HepG2 (cell line): ENCODE measurements around the gene FAM117B. TPM values are rescaled to one million over a fixed set of nuclear protein-coding genes. Genes with fewer than 3 reads are reported as not detected.
A peak's percentile ranks its signal among the peaks of the same experiment; 100 is the strongest.

Experiments
- ATAC-seq: fragments of 200-7000 bp; cut with Tn5 transposase; 3 replicates; pipeline ENCODE4 v1.9.1; 2020; ENCODE audit warnings: mild to moderate bottlenecking, moderate library complexity
- BruUV-seq: library from RNA; stranded (reverse); fragments of 400-500 nt; replicated peaks from 2 replicates; lab custom pipeline; 2021; lab: Mats Ljungman, UMichigan
- CTCF ChIA-PET: fragments of 300-600 bp; formaldehyde crosslinking; extraction: SDS; loops from one replicate; lab custom pipeline; 2021; ENCODE audit warnings: low total read pairs, inconsistent platforms, low intra/inter-chr PET ratio; lab: Yijun Ruan, JAX
- POLR2A ChIA-PET: fragments of 350-600 bp; sonication (Branson Sonifier 250); formaldehyde crosslinking; loops from one replicate; lab custom pipeline; 2020; ENCODE audit warnings: antibody characterized with exemption, inconsistent platforms; lab: Yijun Ruan, JAX
- DNase-seq: peaks from one replicate; pipeline ENCODE4 v3.0.0-alpha.2; 2015; ENCODE audit warnings: low spot score
- FAIRE-seq: peaks from 3 replicates; lab custom pipeline; 2011; peaks lifted over from hg19 to GRCh38; lab: Jason Lieb, UNC
- H2AFZ ChIP-seq: one replicate; pipeline ENCODE4 v1.6.1; 2011; ENCODE audit warnings: low read length, inconsistent platforms
- H3K27ac ChIP-seq: fragments of 300-600 bp; 3 replicates; pipeline ENCODE4 v1.8.0; 2011; ENCODE audit warnings: mixed run types, mild to moderate bottlenecking, mixed read lengths, low read length, inconsistent platforms; ENCODE audit not compliant: insufficient read depth; ENCODE audit errors: extremely low read length
- H3K27me3 ChIP-seq, 2 experiments: fragments of 200-600 bp in 1 of 2; 2 replicates in 1 of 2; 3 replicates in 1 of 2; pipeline versions ENCODE4 v1.6.0 to v1.8.0; 2011; ENCODE audit warnings: low read length in 2 of 2, mild to moderate bottlenecking in 2 of 2, moderate library complexity in 2 of 2, inconsistent platforms in 1 of 2; ENCODE audit not compliant: insufficient read depth in 2 of 2, control insufficient read depth in 1 of 2
- H3K36me3 ChIP-seq, 2 experiments: fragments of 200-600 bp in 1 of 2; replicated peaks in 1 of 2; 2 replicates in 1 of 2; 3 replicates in 1 of 2; pipeline versions ENCODE4 v1.5.1 to v1.8.0; 2011; ENCODE audit warnings: low read length in 2 of 2, inconsistent platforms in 1 of 2; ENCODE audit not compliant: insufficient read depth in 2 of 2, control insufficient read depth in 1 of 2
- H3K4me1 ChIP-seq: 2 replicates; pipeline ENCODE4 v1.5.1; 2012; ENCODE audit warnings: low read length, inconsistent platforms; ENCODE audit not compliant: insufficient read depth
- H3K4me2 ChIP-seq: 2 replicates; pipeline ENCODE4 v1.6.0; 2011; ENCODE audit warnings: low read depth, low read length, inconsistent platforms
- H3K4me3 ChIP-seq, 3 experiments: fragments of 200-600 bp in 1 of 3; sonication (generic), shearing (Covaris generic) in 1 of 3; replicated peaks in 1 of 3; 2 replicates each; pipeline ENCODE4 v1.5.1; 2011 to 2016; ENCODE audit warnings: low read length in 3 of 3, inconsistent platforms in 2 of 3, low read depth in 2 of 3, mild to moderate bottlenecking in 2 of 3, control low read depth in 1 of 3, mixed read lengths in 1 of 3; ENCODE audit not compliant: insufficient read depth in 1 of 3
- H3K79me2 ChIP-seq: one replicate; pipeline ENCODE4 v1.6.1; 2011; ENCODE audit warnings: low read length, inconsistent platforms; ENCODE audit not compliant: insufficient read depth
- H3K9ac ChIP-seq: 2 replicates; pipeline ENCODE4 v1.6.0; 2011; ENCODE audit warnings: mild to moderate bottlenecking, low read depth, low read length, inconsistent platforms; ENCODE audit not compliant: insufficient read depth
- H3K9me3 ChIP-seq: 2 replicates; pipeline ENCODE4 v1.5.1; 2012; ENCODE audit warnings: mild to moderate bottlenecking, low read length
- H4K20me1 ChIP-seq: 2 replicates; pipeline ENCODE4 v1.6.0; 2011; ENCODE audit warnings: inconsistent platforms, mild to moderate bottlenecking, low read length, moderate library complexity; ENCODE audit not compliant: insufficient read depth
- CEBPG ChIP-seq: IDR thresholded peaks from 2 replicates; pipeline ENCODE4 v1.6.1; 2016
- EZH2 ChIP-seq: conservative IDR thresholded peaks from 2 replicates; pipeline ENCODE4 v1.6.1; 2012; ENCODE audit warnings: mild to moderate bottlenecking, low read depth, low read length, moderate library complexity
- HNRNPK ChIP-seq: fragments of 200-400 bp; formaldehyde crosslinking; IDR thresholded peaks from 2 replicates; pipeline ENCODE4 v1.6.1; 2018; ENCODE audit warnings: low read length, low read depth, moderate library complexity, mild to moderate bottlenecking; ENCODE audit not compliant: poor library complexity, severe bottlenecking
- MAFF ChIP-seq: IDR thresholded peaks from 2 replicates; pipeline ENCODE4 v1.6.1; 2011; ENCODE audit warnings: low read depth, low read length, improper control_type of control experiment
- MAFK ChIP-seq, 2 experiments: IDR thresholded peaks in 1 of 2; conservative IDR thresholded peaks in 1 of 2; 2 replicates each; pipeline ENCODE4 v1.6.1; 2011; ENCODE audit warnings: improper control_type of control experiment in 2 of 2, low read length in 2 of 2
- NFKBIZ ChIP-seq: IDR thresholded peaks from 2 replicates; pipeline ENCODE4 v1.6.1; 2018; ENCODE audit warnings: missing genetic modification reagents, missing compliant biosample characterization
- PAWR ChIP-seq: sonication (generic); formaldehyde crosslinking; IDR thresholded peaks from 2 replicates; pipeline ENCODE4 v1.4.0; 2020; ENCODE audit warnings: missing genetic modification reagents, mild to moderate bottlenecking, borderline replicate concordance
- PHF5A ChIP-seq: IDR thresholded peaks from one replicate; pipeline ENCODE4 v1.6.1; 2018; ENCODE audit warnings: low read depth, missing genetic modification reagents; ENCODE audit not compliant: unreplicated experiment
- ZNF264 ChIP-seq: sonication (generic); formaldehyde crosslinking; IDR thresholded peaks from 2 replicates; pipeline ENCODE4 v1.4.0; 2020; ENCODE audit warnings: missing genetic modification reagents
- ZNF275 ChIP-seq: sonication (generic); formaldehyde crosslinking; IDR thresholded peaks from 2 replicates; pipeline ENCODE4 v1.8.0; 2022; ENCODE audit warnings: missing genetic modification reagents, mild to moderate bottlenecking, inconsistent platforms, borderline replicate concordance
- ZNF343 ChIP-seq: sonication (generic); formaldehyde crosslinking; IDR thresholded peaks from 2 replicates; pipeline ENCODE4 v1.4.0; 2020; ENCODE audit warnings: mild to moderate bottlenecking, missing genetic modification reagents
- ZNF557 ChIP-seq: sonication (generic); formaldehyde crosslinking; IDR thresholded peaks from 2 replicates; pipeline ENCODE4 v1.4.0; 2020; ENCODE audit warnings: missing genetic modification reagents
- ZNF781 ChIP-seq: sonication (generic); formaldehyde crosslinking; IDR thresholded peaks from 2 replicates; pipeline ENCODE4 v1.5.1; 2020; ENCODE audit warnings: borderline replicate concordance, mild to moderate bottlenecking, missing genetic modification reagents; ENCODE audit errors: not compliant biosample characterization
- WGBS: methylation state at CpG from one replicate; pipeline ENCODE4 v1.1.6; 2017; ENCODE audit warnings: low lambda C conversion rate; 5-methylcytosine and 5-hydroxymethylcytosine counted together
- in situ Hi-C: cut with HindIII; loops from 2 replicates; pipeline ENCODE4 v1.10.0; 2017; ENCODE audit warnings: low pct_unique_long_range_greater_than_20kb; ENCODE audit not compliant: extremely low pct_ligation_motif_present
- intact Hi-C: fragments of 100-400 bp; cut with micrococcal nuclease; formaldehyde crosslinking; loops from one replicate; pipeline ENCODE4 v1.10.0; 2022; ENCODE audit not compliant: unreplicated experiment
- polyA plus RNA-seq, 8 experiments: library from polyadenylated mRNA; depleted of rRNA in 3 of 8; stranded (reverse) in 7 of 8; unstranded in 1 of 8; fragments of >200 nt; fragmentation: Illumina TruSeq in 4 of 8; extraction: Trizol in 4 of 8; gene quantifications; 2 replicates each; pipeline versions ENCODE4 v1.2.1 to v1.2.3, GENCODE V29; 2011 to 2016; ENCODE audit warnings: low read depth in 4 of 8, missing spikeins in 1 of 8, mixed read lengths in 1 of 8; ENCODE audit not compliant: insufficient read depth in 1 of 8
- total RNA-seq, 5 experiments: library from RNA; depleted of rRNA; stranded (reverse); fragments of >200 nt; fragmentation: Illumina TruSeq; extraction: Trizol; gene quantifications; 2 replicates each; pipeline ENCODE4 v1.2.3, GENCODE V29; 2016; ENCODE audit warnings: low read depth in 1 of 5
- TF ChIP-seq, protein P1 (sequence below): sonication (generic); IDR thresholded peaks from 2 replicates; pipeline ENCODE4 v1.6.1; 2016; ENCODE audit warnings: low read depth, borderline replicate concordance

The FAM117B gene
- total and polyA plus RNA-seq, 2 of the 13 experiments (the other 11 are each of a cell fraction or from before 2014, with no cell fraction given), result 5.8 to 11.0 TPM

DNA sequence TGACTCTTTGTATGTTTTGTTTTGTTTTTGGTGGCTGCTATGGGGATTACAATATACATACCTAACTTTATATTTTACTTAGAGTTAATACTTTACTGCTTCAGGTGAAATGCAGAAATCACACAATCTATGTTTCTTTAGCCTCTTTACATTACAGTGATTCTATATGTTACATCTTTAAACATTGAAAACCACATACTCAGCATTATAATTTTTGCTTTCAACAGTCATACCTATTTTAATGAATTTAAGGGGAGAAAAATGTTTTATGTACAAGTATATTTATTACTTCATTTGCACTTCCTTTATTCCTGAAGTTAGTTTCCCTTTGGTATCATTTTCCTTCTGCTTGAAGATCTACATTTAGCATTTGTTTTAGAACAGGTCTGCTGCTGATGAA is 23.1 kb downstream of the FAM117B start:
- no peaks in the 10 kb centered on the region; a peak in 1 of 5 replicates for H3K36me3 ChIP-seq
- peak; percentile 73 to 88 for TF ChIP-seq MAFK (conservative IDR thresholded peaks at IDR 0.05 in 1 of 2, IDR thresholded peaks at IDR 0.05 in 1 of 2; ENCODE audit: low read length in 2 of 2)
- TF ChIP-seq EZH2, result no peak
- TF ChIP-seq MAFF, result peak; percentile 82
- H3K4me3 ChIP-seq, result no peak overlapping the region
- no peak overlapping the region for H3K4me2 ChIP-seq
- FAIRE-seq, result no peak
- no peak for DNase-seq
- ChIA-PET CTCF (no interaction called here), POLR2A (no interaction called here)
- intact Hi-C loops, result no loop called here
- peaks cover 91% of the 10 kb centered on the region for H3K79me2 ChIP-seq
- H3K9ac ChIP-seq, result no peak overlapping the region
- in situ Hi-C loops, result no loop called here
- ATAC-seq, result no peak
- no TSS peak for BruUV-seq
- 0 out of 2 replicates have a peak, but pooled peaks cover 14% of the 10 kb centered on the region for H3K4me1 ChIP-seq
- peaks cover 33% of the 10 kb centered on the region for H4K20me1 ChIP-seq
- H3K27ac ChIP-seq, result no peak overlapping the region
- H3K27me3 ChIP-seq, result no peaks in the 10 kb centered on the region
- no peaks in the 10 kb centered on the region for H3K9me3 ChIP-seq
- H2AFZ ChIP-seq, result no peak overlapping the region

DNA sequence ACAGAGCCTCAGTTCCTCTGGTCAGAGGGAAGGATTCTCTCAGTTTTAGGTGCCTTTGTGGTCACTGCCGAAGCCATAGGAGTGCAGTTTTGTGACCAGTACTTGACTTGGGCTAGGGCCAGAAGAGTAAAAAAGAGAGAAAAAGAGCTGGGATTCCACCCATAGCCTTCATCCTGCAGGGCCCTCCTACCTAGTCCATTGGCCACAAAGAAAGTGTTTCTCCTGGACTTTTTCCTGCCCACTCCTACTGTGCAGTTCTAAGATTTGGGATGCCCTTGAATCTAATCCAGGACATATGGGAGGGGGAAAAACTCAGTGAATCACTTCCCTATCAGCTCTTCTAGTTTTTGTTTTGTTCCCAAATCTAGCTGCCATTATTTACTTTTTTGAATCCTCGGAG is 26.0 kb downstream of the FAM117B start:
- Histone ChIP-seq H3K79me2 (peaks cover 84% of the 10 kb centered on the region), H3K9ac (no peak overlapping the region), H3K9me3 (no peaks in the 10 kb centered on the region), H3K4me3 (no peak overlapping the region), H3K36me3 (no peaks in the 10 kb centered on the region; a peak in 1 of 5 replicates), H4K20me1 (peaks cover 29% of the 10 kb centered on the region), H2AFZ (no peak overlapping the region), H3K27ac (no peak overlapping the region), H3K27me3 (no peaks in the 10 kb centered on the region), H3K4me2 (no peak overlapping the region), H3K4me1 (0 out of 2 replicates have a peak, but pooled peaks cover 6% of the 10 kb centered on the region)
- ATAC-seq (0 out of 3 replicates have a peak, but pooled peaks have one; percentile 34), DNase-seq (no peak), FAIRE-seq (no peak)
- ChIA-PET CTCF (no interaction called here), POLR2A (interaction anchor here (1.4 kb wide), 1 partner anchor 14 kb away, joined by 3 read pairs; no protein-coding TSS in a partner anchor)
- intact Hi-C loops, result no loop called here
- TF ChIP-seq, protein P1, sequence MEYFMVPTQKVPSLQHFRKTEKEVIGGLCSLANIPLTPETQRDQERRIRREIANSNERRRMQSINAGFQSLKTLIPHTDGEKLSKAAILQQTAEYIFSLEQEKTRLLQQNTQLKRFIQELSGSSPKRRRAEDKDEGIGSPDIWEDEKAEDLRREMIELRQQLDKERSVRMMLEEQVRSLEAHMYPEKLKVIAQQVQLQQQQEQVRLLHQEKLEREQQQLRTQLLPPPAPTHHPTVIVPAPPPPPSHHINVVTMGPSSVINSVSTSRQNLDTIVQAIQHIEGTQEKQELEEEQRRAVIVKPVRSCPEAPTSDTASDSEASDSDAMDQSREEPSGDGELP, result no peak
- TF ChIP-seq PHF5A (CRISPR knock-in tag) (no peak), PAWR (CRISPR knock-in tag) (no peak), NFKBIZ (no peak), ZNF264 (no peak), CEBPG (no peak), ZNF343 (no peak), ZNF275 (CRISPR knock-in tag) (no peak), ZNF781 (CRISPR knock-in tag) (no peak), ZNF557 (CRISPR knock-in tag) (no peak), HNRNPK (no peak)
- WGBS, result 100% methylated on average over 2 of the region's 2 CpGs
- BruUV-seq, result no TSS peak
- in situ Hi-C loops, result no loop called here
